Prostate gland (tissue), 2 donors: ENCODE measurements around the gene RALGDS. TPM values are rescaled to one million over a fixed set of nuclear protein-coding genes. Genes with fewer than 3 reads are reported as not detected.

Experiments
- DNase-seq: peaks from one replicate; pipeline ENCODE4 v3.0.0-alpha.2; 2019; ENCODE audit warnings: low spot score
- H3K27ac ChIP-seq, 2 donors: fragments of 200-600 bp; sonication (generic); 2 replicates each; pipeline ENCODE4 v1.5.1; 2017 to 2019
- H3K27me3 ChIP-seq: fragments of 200-600 bp; sonication (generic); replicated peaks from 2 replicates; pipeline ENCODE4 v1.5.1; 2019; ENCODE audit not compliant: insufficient read depth
- H3K36me3 ChIP-seq, 2 donors: fragments of 200-600 bp; sonication (generic); 1 replicate in 1 of 2; 2 replicates in 1 of 2; pipeline versions ENCODE4 v1.5.1 to v1.8.1; 2017 to 2019
- H3K4me1 ChIP-seq: fragments of 200-600 bp; sonication (generic); replicated peaks from 2 replicates; pipeline ENCODE4 v1.5.1; 2019
- H3K4me3 ChIP-seq, 2 donors: fragments of 200-600 bp; sonication (generic); 2 replicates each; pipeline ENCODE4 v1.5.1; 2017 to 2019
- H3K9me3 ChIP-seq: fragments of 200-600 bp; sonication (generic); 2 replicates; pipeline ENCODE4 v1.5.1; 2017
- POLR2A ChIP-seq: fragments of 450-650 bp; IDR thresholded peaks from one replicate; pipeline ENCODE4 v1.6.1; 2016; ENCODE audit warnings: antibody characterized with exemption, mild to moderate bottlenecking
- POLR2AphosphoS5 ChIP-seq: sonication (generic); formaldehyde crosslinking; IDR thresholded peaks from one replicate; pipeline ENCODE4 v1.6.1; 2017; ENCODE audit warnings: antibody characterized with exemption
- WGBS: methylation state at CpG from one replicate; pipeline ENCODE4 v1.1.5; 2018; 5-methylcytosine and 5-hydroxymethylcytosine counted together
- intact Hi-C: fragments of 100-400 bp; cut with DNase I; formaldehyde crosslinking; loops from one replicate; pipeline ENCODE4 v1.14.2; 2022
- total RNA-seq, 2 donors: library from RNA; depleted of rRNA; stranded (reverse); fragments of >200 nt; gene quantifications; one replicate each; pipeline ENCODE4 v1.1.0, GENCODE V29; 2016
- TF ChIP-seq, protein P1 (sequence below), 4 experiments: fragments of 200-600 bp in 2 of 4; fragments of 450-650 bp in 2 of 4; sonication (generic) in 2 of 4; IDR thresholded peaks; 1 replicate in 3 of 4; 2 replicates in 1 of 4; pipeline ENCODE4 v1.5.1; 2016 to 2019; ENCODE audit warnings: antibody characterized with exemption in 4 of 4, mild to moderate bottlenecking in 2 of 4, moderate library complexity in 2 of 4

Gene RALGDS
- total RNA-seq, 2 donors from 2014 or later = 49.6 to 77.4 TPM

DNA sequence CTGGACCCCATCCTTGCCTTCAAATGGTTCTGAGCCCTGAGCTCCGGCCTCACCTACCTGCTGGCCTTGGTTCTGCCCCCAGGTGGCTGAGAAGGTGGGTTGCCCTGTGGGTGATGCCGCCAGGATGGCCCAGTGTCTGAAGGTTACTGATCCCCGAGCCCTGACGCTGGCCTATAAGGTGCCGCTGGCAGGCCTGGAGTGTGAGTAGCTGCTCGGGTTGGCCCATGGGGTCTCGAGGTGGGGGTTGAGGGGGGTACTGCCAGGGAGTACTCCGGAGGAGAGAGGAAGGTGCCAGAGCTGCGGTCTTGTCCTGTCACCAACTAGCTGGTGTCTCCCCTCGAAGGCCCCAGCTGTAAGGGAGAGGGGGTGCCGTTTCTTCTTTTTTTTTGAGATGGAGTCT is 54.0 kb downstream of the RALGDS start:
- TF ChIP-seq POLR2A (no peak), POLR2AphosphoS5 (no peak)
- TF ChIP-seq, protein P1, sequence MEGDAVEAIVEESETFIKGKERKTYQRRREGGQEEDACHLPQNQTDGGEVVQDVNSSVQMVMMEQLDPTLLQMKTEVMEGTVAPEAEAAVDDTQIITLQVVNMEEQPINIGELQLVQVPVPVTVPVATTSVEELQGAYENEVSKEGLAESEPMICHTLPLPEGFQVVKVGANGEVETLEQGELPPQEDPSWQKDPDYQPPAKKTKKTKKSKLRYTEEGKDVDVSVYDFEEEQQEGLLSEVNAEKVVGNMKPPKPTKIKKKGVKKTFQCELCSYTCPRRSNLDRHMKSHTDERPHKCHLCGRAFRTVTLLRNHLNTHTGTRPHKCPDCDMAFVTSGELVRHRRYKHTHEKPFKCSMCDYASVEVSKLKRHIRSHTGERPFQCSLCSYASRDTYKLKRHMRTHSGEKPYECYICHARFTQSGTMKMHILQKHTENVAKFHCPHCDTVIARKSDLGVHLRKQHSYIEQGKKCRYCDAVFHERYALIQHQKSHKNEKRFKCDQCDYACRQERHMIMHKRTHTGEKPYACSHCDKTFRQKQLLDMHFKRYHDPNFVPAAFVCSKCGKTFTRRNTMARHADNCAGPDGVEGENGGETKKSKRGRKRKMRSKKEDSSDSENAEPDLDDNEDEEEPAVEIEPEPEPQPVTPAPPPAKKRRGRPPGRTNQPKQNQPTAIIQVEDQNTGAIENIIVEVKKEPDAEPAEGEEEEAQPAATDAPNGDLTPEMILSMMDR (IDR thresholded peaks at IDR 0.05) = no peak
- DNase-seq = no peak
- Histone ChIP-seq H3K4me3 (no peak overlapping the region), H3K36me3 (no peaks in the 10 kb centered on the region), H3K9me3 (no peaks in the 10 kb centered on the region), H3K4me1 (no peaks in the 10 kb centered on the region), H3K27ac (no peak overlapping the region), H3K27me3 (no peaks in the 10 kb centered on the region)
- intact Hi-C loops = no loop called here
- WGBS = 94% methylated on average over 11 of the region's 11 CpGs

DNA sequence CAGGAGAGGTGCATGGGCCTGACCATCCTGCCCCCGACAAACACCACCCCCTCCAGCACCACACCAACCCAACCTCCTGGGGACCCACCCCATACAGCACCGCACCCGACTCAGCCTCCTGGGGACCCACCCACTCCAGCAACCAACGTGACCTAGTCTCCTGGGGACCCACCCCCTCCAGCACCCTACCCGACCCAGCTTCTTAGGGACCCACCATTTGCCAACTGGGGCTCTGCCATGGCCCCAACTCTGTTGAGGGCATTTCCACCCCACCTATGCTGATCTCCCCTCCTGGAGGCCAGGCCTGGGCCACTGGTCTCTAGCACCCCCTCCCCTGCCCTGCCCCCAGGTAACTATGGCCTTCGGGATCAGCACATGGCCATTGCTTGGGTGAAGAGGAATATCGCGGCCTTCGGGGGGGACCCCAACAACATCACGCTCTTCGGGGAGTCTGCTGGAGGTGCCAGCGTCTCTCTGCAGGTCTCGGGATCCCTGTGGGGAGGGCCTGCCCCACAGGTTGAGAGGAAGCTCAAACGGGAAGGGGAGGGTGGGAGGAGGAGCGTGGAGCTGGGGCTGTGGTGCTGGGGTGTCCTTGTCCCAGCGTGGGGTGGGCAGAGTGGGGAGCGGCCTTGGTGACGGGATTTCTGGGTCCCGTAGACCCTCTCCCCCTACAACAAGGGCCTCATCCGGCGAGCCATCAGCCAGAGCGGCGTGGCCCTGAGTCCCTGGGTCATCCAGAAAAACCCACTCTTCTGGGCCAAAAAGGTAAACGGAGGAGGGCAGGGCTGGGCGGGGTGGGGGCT is 54.7 kb downstream of the RALGDS start:
- TF ChIP-seq, protein P1 (IDR thresholded peaks at IDR 0.05) = no peak
- TF ChIP-seq POLR2A (no peak), POLR2AphosphoS5 (no peak)

DNA sequence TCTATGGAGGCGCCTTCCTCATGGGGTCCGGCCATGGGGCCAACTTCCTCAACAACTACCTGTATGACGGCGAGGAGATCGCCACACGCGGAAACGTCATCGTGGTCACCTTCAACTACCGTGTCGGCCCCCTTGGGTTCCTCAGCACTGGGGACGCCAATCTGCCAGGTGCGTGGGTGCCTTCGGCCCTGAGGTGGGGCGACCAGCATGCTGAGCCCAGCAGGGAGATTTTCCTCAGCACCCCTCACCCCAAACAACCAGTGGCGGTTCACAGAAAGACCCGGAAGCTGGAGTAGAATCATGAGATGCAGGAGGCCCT is 56.0 kb downstream of the RALGDS start:
- H3K9me3 ChIP-seq = no peaks in the 10 kb centered on the region
- intact Hi-C loops = no loop called here
- H3K4me3 ChIP-seq = no peak overlapping the region
- DNase-seq = no peak
- TF ChIP-seq, protein P1 (IDR thresholded peaks at IDR 0.05) = no peak
- TF ChIP-seq POLR2A (no peak), POLR2AphosphoS5 (no peak)
- no peaks in the 10 kb centered on the region for H3K27me3 ChIP-seq
- no peak overlapping the region for H3K27ac ChIP-seq
- H3K4me1 ChIP-seq = no peaks in the 10 kb centered on the region
- WGBS = 95% methylated on average over 17 of the region's 17 CpGs
- no peaks in the 10 kb centered on the region for H3K36me3 ChIP-seq

More for the DNA sequence above, 54.7 kb downstream of the RALGDS start:
- H3K27me3 ChIP-seq = no peaks in the 10 kb centered on the region
- no peak overlapping the region for H3K4me3 ChIP-seq
- intact Hi-C loops = no loop called here
- no peaks in the 10 kb centered on the region for H3K4me1 ChIP-seq
- H3K27ac ChIP-seq = no peak overlapping the region
- no peaks in the 10 kb centered on the region for H3K9me3 ChIP-seq
- DNase-seq = no peak
- 94% methylated on average over 25 of the region's 25 CpGs for WGBS
- no peaks in the 10 kb centered on the region for H3K36me3 ChIP-seq

DNA sequence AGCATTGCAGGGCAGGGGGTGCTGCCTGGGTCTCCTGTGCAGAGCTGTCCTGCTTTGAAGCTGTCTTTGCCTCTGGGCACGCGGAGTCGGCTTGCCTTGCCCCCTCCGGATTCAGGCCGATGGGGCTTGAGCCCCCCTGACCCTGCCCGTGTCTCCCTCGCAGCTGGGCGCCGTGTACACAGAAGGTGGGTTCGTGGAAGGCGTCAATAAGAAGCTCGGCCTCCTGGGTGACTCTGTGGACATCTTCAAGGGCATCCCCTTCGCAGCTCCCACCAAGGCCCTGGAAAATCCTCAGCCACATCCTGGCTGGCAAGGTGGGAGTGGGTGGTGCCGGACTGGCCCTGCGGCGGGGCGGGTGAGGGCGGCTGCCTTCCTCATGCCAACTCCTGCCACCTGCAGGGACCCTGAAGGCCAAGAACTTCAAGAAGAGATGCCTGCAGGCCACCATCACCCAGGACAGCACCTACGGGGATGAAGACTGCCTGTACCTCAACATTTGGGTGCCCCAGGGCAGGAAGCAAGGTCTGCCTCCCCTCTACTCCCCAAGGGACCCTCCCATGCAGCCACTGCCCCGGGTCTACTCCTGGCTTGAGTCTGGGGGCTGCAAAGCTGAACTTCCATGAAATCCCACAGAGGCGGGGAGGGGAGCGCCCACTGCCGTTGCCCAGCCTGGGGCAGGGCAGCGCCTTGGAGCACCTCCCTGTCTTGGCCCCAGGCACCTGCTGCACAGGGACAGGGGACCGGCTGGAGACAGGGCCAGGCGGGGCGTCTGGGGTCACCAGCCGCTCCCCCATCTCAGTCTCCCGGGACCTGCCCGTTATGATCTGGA is 56.6 kb downstream of the RALGDS start:
- 78% methylated on average over 29 of the region's 30 CpGs for WGBS
- Histone ChIP-seq H3K27ac (no peak overlapping the region), H3K9me3 (no peaks in the 10 kb centered on the region), H3K27me3 (no peaks in the 10 kb centered on the region), H3K4me3 (no peak overlapping the region), H3K4me1 (no peaks in the 10 kb centered on the region), H3K36me3 (no peaks in the 10 kb centered on the region)
- no peak for DNase-seq
- TF ChIP-seq POLR2AphosphoS5 (no peak), POLR2A (no peak)
- TF ChIP-seq, protein P1 (IDR thresholded peaks at IDR 0.05) = no peak
- intact Hi-C loops = no loop called here
